HepG2 (cell line): ENCODE measurements around the gene GNPDA2. TPM values are rescaled to one million over a fixed set of nuclear protein-coding genes. Genes with fewer than 3 reads are reported as not detected.

ENCODE experiments used
- FOXO1 ChIP-seq: sonication (generic); formaldehyde crosslinking; IDR thresholded peaks from 2 replicates; pipeline ENCODE4 v1.4.0; 2020; ENCODE audit warnings: missing genetic modification reagents
- KLF12 ChIP-seq: sonication (generic); formaldehyde crosslinking; IDR thresholded peaks from 2 replicates; pipeline ENCODE4 v1.4.0; 2020; ENCODE audit warnings: missing genetic modification reagents, borderline replicate concordance
- polyA plus RNA-seq, 8 experiments: library from polyadenylated mRNA; depleted of rRNA in 3 of 8; stranded (reverse) in 7 of 8; unstranded in 1 of 8; fragments of >200 nt; fragmentation: Illumina TruSeq in 4 of 8; extraction: Trizol in 4 of 8; gene quantifications; 2 replicates each; pipeline versions ENCODE4 v1.2.1 to v1.2.3, GENCODE V29; 2011 to 2016; ENCODE audit warnings: low read depth in 4 of 8, missing spikeins in 1 of 8, mixed read lengths in 1 of 8; ENCODE audit not compliant: insufficient read depth in 1 of 8
- total RNA-seq, 5 experiments: library from RNA; depleted of rRNA; stranded (reverse); fragments of >200 nt; fragmentation: Illumina TruSeq; extraction: Trizol; gene quantifications; 2 replicates each; pipeline ENCODE4 v1.2.3, GENCODE V29; 2016; ENCODE audit warnings: low read depth in 1 of 5
- TF ChIP-seq, protein P1 (sequence below): sonication (generic); formaldehyde crosslinking; IDR thresholded peaks from 2 replicates; pipeline ENCODE4 v1.4.0; 2020; ENCODE audit warnings: mild to moderate bottlenecking, missing genetic modification reagents

GNPDA2 gene
- total and polyA plus RNA-seq, 2 of the 13 experiments (the other 11 are each of a cell fraction or from before 2014, with no cell fraction given) = 5.4 to 9.0 TPM

DNA sequence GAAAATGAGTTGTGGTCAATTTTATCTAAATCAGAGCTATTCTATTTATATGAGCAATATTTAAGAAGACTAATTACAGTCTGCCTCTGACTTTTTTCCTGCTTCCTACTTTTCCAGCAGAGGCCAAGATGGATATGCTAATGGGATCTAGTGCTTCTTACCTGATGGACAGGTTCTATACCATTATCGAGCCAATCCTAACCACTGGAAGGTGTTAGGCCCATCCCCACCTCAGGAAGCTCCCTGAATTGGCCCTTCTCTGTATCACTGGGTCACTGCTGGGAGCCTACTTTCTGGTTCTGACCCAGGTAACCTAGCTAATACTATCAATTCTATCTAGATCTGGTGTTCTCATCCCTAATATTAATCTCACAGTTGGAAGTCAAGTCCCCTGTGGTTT is 74.4 kb downstream of the GNPDA2 start (continued):
- TF ChIP-seq, protein P1, sequence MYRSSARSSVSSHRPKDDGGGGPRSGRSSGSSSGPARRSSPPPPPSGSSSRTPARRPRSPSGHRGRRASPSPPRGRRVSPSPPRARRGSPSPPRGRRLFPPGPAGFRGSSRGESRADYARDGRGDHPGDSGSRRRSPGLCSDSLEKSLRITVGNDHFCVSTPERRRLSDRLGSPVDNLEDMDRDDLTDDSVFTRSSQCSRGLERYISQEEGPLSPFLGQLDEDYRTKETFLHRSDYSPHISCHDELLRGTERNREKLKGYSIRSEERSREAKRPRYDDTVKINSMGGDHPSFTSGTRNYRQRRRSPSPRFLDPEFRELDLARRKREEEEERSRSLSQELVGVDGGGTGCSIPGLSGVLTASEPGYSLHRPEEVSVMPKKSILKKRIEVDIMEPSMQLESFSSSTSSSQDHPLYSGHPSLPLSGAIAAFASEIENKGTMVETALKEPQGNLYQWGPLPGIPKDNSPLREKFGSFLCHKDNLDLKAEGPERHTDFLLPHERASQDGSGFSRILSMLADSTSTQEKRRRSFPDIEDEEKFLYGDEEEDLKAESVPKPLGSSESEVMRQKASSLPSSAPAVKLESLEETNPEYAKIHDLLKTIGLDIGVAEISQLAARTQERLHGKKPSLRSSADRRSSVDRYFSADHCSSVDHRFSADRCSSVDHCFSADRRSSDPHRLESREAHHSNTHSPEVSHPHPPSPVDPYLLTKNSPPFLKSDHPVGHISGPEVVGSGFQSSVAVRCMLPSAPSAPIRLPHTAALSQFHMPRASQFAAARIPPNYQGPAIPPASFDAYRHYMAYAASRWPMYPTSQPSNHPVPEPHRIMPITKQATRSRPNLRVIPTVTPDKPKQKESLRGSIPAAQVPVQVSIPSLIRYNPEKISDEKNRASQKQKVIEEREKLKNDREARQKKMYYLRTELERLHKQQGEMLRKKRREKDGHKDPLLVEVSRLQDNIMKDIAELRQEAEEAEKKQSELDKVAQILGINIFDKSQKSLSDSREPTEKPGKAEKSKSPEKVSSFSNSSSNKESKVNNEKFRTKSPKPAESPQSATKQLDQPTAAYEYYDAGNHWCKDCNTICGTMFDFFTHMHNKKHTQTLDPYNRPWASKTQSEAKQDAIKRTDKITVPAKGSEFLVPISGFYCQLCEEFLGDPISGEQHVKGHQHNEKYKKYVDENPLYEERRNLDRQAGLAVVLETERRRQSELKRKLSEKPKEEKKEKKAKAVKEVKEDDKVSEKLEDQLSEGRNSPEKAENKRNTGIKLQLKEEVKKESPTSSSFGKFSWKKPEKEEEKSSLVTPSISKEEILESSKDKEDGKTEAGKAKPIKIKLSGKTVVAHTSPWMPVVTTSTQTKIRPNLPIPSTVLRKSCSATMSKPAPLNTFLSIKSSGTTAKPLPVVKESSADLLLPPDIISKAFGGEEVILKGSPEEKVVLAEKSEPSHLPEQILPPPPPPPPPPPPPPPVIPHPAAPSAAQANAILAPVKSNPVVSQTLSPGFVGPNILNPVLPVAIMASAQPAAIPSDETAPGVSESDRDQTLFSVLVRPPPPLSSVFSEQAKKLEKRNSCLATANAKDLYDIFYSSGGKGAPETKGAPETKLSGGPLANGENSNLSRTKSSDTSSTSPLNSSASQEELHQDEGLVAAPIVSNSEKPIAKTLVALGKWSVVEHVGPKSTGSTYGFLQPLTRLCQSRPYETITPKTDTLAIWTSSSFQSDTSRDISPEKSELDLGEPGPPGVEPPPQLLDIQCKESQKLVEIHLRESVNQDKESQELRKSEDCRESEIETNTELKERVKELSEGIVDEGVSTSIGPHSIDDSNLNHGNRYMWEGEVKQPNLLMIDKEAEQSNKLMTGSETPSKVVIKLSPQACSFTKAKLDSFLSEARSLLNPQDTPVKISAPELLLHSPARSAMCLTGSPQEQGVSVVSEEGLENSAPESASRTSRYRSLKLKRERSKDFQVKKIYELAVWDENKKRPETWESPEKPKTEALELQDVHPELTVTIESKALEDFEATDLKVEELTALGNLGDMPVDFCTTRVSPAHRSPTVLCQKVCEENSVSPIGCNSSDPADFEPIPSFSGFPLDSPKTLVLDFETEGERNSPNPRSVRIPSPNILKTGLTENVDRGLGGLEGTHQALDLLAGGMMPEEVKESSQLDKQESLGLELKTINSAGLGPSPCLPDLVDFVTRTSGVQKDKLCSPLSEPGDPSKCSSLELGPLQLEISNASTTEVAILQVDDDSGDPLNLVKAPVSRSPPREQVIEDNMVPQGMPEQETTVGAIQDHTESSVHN (CRISPR knock-in tag) = no peak
- TF ChIP-seq KLF12 (CRISPR knock-in tag) = no peak
- no peak for TF ChIP-seq FOXO1 (CRISPR knock-in tag)

Other genes starting within 250 kb of the GNPDA2 start
- not detected in 2 replicates for gene YIPF7, start 74.9 kb downstream of the GNPDA2 start, total RNA-seq (2016; rRNA removed; fragmentation: Illumina TruSeq; extraction: Trizol)
- 0.12 TPM in 1 of 2 replicates, not detected in the other for gene YIPF7, start 74.9 kb downstream of the GNPDA2 start, polyA plus RNA-seq (2011; rRNA removed)
- gene GUF1, start 48.1 kb downstream of the GNPDA2 start, total RNA-seq (2016; rRNA removed; fragmentation: Illumina TruSeq; extraction: Trizol) = 24.6 and 26.6 TPM in 2 replicates
- 8.7 and 10.3 TPM in 2 replicates for gene GUF1, start 48.1 kb downstream of the GNPDA2 start, polyA plus RNA-seq (2011; rRNA removed)